Measurements from ENCODE around the gene COPG1.

DNA sequence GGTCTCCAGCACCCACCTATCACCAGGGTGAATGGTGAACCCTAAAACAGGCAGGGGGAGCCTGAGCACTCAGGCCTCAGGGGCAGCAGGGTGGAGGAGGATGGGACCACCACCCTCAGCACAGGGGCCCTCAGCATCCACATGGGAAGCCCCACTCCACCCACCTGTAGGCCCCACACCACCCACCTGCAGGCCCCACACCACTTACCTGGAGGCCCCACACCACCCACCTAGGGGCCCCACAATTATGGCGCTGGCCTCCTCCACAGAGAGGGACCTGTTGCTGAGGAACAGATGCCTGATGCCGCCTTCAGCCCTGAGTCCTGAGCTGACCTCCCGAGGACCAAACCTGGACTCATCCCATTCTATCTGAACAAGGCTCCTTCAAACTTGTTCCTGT lies 76.0 kb downstream of the COPG1 start:
- no peak for TF ChIP-seq ZNF232 (CRISPR knock-in tag; IDR thresholded peaks at IDR 0.05)
- TF ChIP-seq ZNF274 (IDR thresholded peaks at IDR 0.05; ENCODE audit: borderline replicate concordance, low read depth, low read length), result no peak
- TF ChIP-seq GATAD2B (IDR thresholded peaks at IDR 0.05; ENCODE audit: borderline replicate concordance), result no peak
- TF ChIP-seq SRSF3 (IDR thresholded peaks at IDR 0.05; ENCODE audit: insufficient read depth, low read length), result no peak
- no peak for TF ChIP-seq TEAD4 (IDR thresholded peaks at IDR 0.05; ENCODE audit: low read length)
- TF ChIP-seq TEAD4 (CRISPR knock-in tag; IDR thresholded peaks at IDR 0.05; ENCODE audit: borderline replicate concordance), result no peak
- TF ChIP-seq SMAD3 (CRISPR knock-in tag; conservative IDR thresholded peaks at IDR 0.05), result no peak

Measured in K562 (cell line).